ENCODE measurements around the gene ANKRD44. TPM values are rescaled to one million over a fixed set of nuclear protein-coding genes. Genes with fewer than 3 reads are reported as not detected.

Gene ANKRD44
- total RNA-seq, 2 donors from 2014 or later: 7.0 to 7.9 TPM

- Histone ChIP-seq H3K27ac (no peak overlapping the region), H3K36me3 (no peaks in the 10 kb centered on the region), H3K9ac (ENCODE audit: low read depth in 2 of 2, low read length in 2 of 2) (no peak overlapping the region), H3K4me1 (no peaks in the 10 kb centered on the region), H3K27me3 (no peaks in the 10 kb centered on the region), H3K4me3 (no peak overlapping the region), H3K9me3 (no peaks in the 10 kb centered on the region)
- intact Hi-C loops (cut with DNase I): loop anchor here (10.0 kb wide), 1 partner anchor 147 kb away; no protein-coding TSS in a partner anchor
- no peak for TF ChIP-seq CTCF (IDR thresholded peaks at IDR 0.05)
- DNase-seq: no peak
Measured at GRCh38 chr2:197001921-197002320, 308.7 kb downstream of the ANKRD44 start.

DNA sequence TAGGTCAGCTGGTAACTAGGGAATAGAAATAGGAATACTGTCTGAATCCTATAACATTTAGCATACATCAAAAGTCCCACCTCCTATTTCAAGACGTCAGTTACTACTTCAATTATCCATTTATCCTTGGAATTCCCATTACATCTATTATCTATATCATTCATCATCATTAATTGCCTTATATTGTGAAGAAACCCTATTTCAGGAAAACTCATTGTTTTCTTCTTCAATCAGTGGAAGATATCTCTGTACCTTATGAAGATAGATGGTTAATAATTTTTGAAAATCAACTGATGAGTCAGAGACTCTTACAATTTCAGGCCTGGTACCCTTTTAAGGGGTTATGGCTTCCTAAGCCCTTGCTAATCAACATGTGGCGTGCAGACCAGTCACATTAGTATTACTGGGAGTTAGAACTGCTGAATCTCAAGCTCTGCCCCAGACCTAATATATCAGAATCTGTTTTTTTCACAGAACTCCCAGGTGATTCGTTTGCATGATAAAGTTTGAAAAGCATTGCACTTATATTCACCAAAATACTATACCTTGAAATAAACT lies 314.7 kb downstream of the ANKRD44 start:
- Histone ChIP-seq H3K9me3 (no peaks in the 10 kb centered on the region), H3K27me3 (no peaks in the 10 kb centered on the region), H3K9ac (ENCODE audit: low read depth in 2 of 2, low read length in 2 of 2) (no peak overlapping the region), H3K27ac (no peak overlapping the region), H3K4me3 (no peak overlapping the region), H3K36me3 (no peaks in the 10 kb centered on the region), H3K4me1 (no peaks in the 10 kb centered on the region)
- no peak for DNase-seq
- intact Hi-C loops (cut with DNase I): no loop called here
- no peak for TF ChIP-seq CTCF (IDR thresholded peaks at IDR 0.05)

GRCh38 chr2:196994764-196995163 lies 315.8 kb downstream of the ANKRD44 start:
- intact Hi-C loops (cut with DNase I): no loop called here
- TF ChIP-seq CTCF (IDR thresholded peaks at IDR 0.05): no peak
- Histone ChIP-seq H3K9ac (ENCODE audit: low read depth in 2 of 2, low read length in 2 of 2) (no peak overlapping the region), H3K9me3 (no peaks in the 10 kb centered on the region), H3K27me3 (no peaks in the 10 kb centered on the region), H3K4me1 (no peaks in the 10 kb centered on the region), H3K4me3 (no peak overlapping the region), H3K27ac (no peak overlapping the region), H3K36me3 (no peaks in the 10 kb centered on the region)
- DNase-seq: no peak

DNA sequence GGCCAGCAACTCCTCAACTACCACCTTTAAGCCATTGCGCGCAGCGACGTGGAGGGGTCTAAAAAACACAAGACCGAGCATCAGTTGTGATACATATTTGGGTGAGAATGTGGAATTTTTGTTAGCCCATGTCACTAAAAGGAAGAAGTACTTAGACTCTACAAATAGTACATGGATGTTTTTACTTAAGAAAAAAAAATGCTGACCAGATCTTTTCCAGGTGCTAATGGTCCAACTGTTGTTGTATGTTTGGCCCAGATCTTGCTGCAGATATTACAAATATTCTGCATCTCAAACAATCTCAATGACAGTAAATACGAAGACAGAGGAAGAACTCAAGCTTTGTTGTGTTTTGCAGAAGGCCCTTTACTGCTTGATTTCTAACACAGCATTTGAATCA lies 317.0 kb downstream of the ANKRD44 start:
- H3K4me1 ChIP-seq: no peaks in the 10 kb centered on the region
- no peak for TF ChIP-seq CTCF (IDR thresholded peaks at IDR 0.05)
- intact Hi-C loops (cut with DNase I): no loop called here
- H3K27ac ChIP-seq: no peak overlapping the region
- DNase-seq: no peak
- H3K27me3 ChIP-seq: no peaks in the 10 kb centered on the region
- no peak overlapping the region for H3K9ac ChIP-seq (ENCODE audit: low read depth in 2 of 2, low read length in 2 of 2)
- no peaks in the 10 kb centered on the region for H3K9me3 ChIP-seq
- no peak overlapping the region for H3K4me3 ChIP-seq
- H3K36me3 ChIP-seq: no peaks in the 10 kb centered on the region

- Histone ChIP-seq H3K27me3 (no peaks in the 10 kb centered on the region), H3K36me3 (no peaks in the 10 kb centered on the region), H3K27ac (no peak overlapping the region), H3K9me3 (no peaks in the 10 kb centered on the region), H3K4me1 (no peaks in the 10 kb centered on the region), H3K4me3 (no peak overlapping the region), H3K9ac (ENCODE audit: low read depth in 2 of 2, low read length in 2 of 2) (no peak overlapping the region)
- intact Hi-C loops (cut with DNase I): no loop called here
- no peak for TF ChIP-seq CTCF (IDR thresholded peaks at IDR 0.05)
- DNase-seq: no peak
Measured at GRCh38 chr2:196992466-196992865, 318.1 kb downstream of the ANKRD44 start.

All from colonic mucosa (tissue), 4 donors.